H9 (cell line): Measurements from ENCODE around the gene CYS1. TPM values are rescaled to one million over a fixed set of nuclear protein-coding genes. Genes with fewer than 3 reads are reported as not detected.

Experiments
- DNase-seq: peaks from one replicate; pipeline ENCODE4 v3.0.0-alpha.2; 2017
- H2AFZ ChIP-seq: one replicate; pipeline ENCODE4 v1.6.1; 2013; ENCODE audit warnings: mild to moderate bottlenecking, low read length, control low read depth, moderate library complexity
- H2AK5ac ChIP-seq: 2 replicates; pipeline ENCODE4 v1.6.1; 2013; ENCODE audit warnings: low read length, control low read depth, mixed read lengths; ENCODE audit not compliant: insufficient read length
- H2BK120ac ChIP-seq: one replicate; pipeline ENCODE4 v1.6.1; 2013; ENCODE audit warnings: low read depth, mild to moderate bottlenecking, low read length, control low read depth, inconsistent platforms; ENCODE audit not compliant: poor library complexity, severe bottlenecking
- H2BK12ac ChIP-seq: 2 replicates; pipeline ENCODE4 v1.6.1; 2013; ENCODE audit warnings: low read length, control low read depth, mixed read lengths, low read depth; ENCODE audit not compliant: insufficient read length
- H2BK15ac ChIP-seq: 2 replicates; pipeline ENCODE4 v1.6.1; 2013; ENCODE audit warnings: low read depth, low read length, control low read depth
- H2BK20ac ChIP-seq: one replicate; pipeline ENCODE4 v1.6.1; 2013; ENCODE audit warnings: low read depth, mild to moderate bottlenecking, low read length, control low read depth, inconsistent platforms; ENCODE audit not compliant: poor library complexity, severe bottlenecking
- H2BK5ac ChIP-seq: 2 replicates; pipeline ENCODE4 v1.6.1; 2013; ENCODE audit warnings: low read length, control low read depth, mixed read lengths; ENCODE audit not compliant: insufficient read length
- H3K14ac ChIP-seq: 2 replicates; pipeline ENCODE4 v1.6.1; 2013; ENCODE audit warnings: low read length, control low read depth; ENCODE audit not compliant: insufficient read depth
- H3K18ac ChIP-seq: 2 replicates; pipeline ENCODE4 v1.6.1; 2013; ENCODE audit warnings: low read depth, mild to moderate bottlenecking, mixed read lengths, low read length, control low read depth; ENCODE audit not compliant: insufficient read length
- H3K23ac ChIP-seq: 2 replicates; pipeline ENCODE4 v1.6.1; 2013; ENCODE audit warnings: low read length, control low read depth, mixed read lengths, low read depth; ENCODE audit not compliant: insufficient read length
- H3K23me2 ChIP-seq: 2 replicates; pipeline ENCODE4 v1.6.1; 2013; ENCODE audit warnings: low read depth, mild to moderate bottlenecking, mixed read lengths, low read length, control low read depth; ENCODE audit not compliant: insufficient read length, poor library complexity, severe bottlenecking
- H3K27ac ChIP-seq: 2 replicates; pipeline ENCODE4 v1.5.1; 2013; ENCODE audit warnings: low read length, control low read depth, mixed read lengths, low read depth; ENCODE audit not compliant: insufficient read length
- H3K27me3 ChIP-seq: 2 replicates; pipeline ENCODE4 v1.6.1; 2013; ENCODE audit warnings: low read length, control low read depth, inconsistent platforms; ENCODE audit not compliant: insufficient read depth
- H3K4ac ChIP-seq: 2 replicates; pipeline ENCODE4 v1.6.1; 2013; ENCODE audit warnings: low read depth, mild to moderate bottlenecking, control low read depth, inconsistent platforms, low read length, moderate library complexity
- H3K4me1 ChIP-seq: 2 replicates; pipeline ENCODE4 v1.6.1; 2013; ENCODE audit warnings: low read length, control low read depth, inconsistent platforms; ENCODE audit not compliant: insufficient read depth
- H3K4me2 ChIP-seq: 2 replicates; pipeline ENCODE4 v1.6.1; 2013; ENCODE audit warnings: low read length, control low read depth, mixed read lengths; ENCODE audit not compliant: insufficient read length, insufficient read depth
- H3K56ac ChIP-seq: 2 replicates; pipeline ENCODE4 v1.6.1; 2013; ENCODE audit warnings: low read depth, mild to moderate bottlenecking, mixed read lengths, low read length, control low read depth; ENCODE audit not compliant: insufficient read length
- H3K79me1 ChIP-seq: 2 replicates; pipeline ENCODE4 v1.6.1; 2013; ENCODE audit warnings: low read depth, mild to moderate bottlenecking, moderate library complexity, low read length, control low read depth, inconsistent platforms; ENCODE audit not compliant: insufficient read depth, poor library complexity, severe bottlenecking
- H3K79me2 ChIP-seq: 2 replicates; pipeline ENCODE4 v1.6.1; 2013; ENCODE audit warnings: low read length, control low read depth, inconsistent platforms; ENCODE audit not compliant: insufficient read depth
- H3K9ac ChIP-seq: 2 replicates; pipeline ENCODE4 v1.6.1; 2013; ENCODE audit warnings: low read length, control low read depth, mixed read lengths; ENCODE audit not compliant: insufficient read length; ENCODE audit errors: extremely low read depth
- H3K9me3 ChIP-seq: one replicate; pipeline ENCODE4 v1.6.1; 2013; ENCODE audit warnings: low read depth, low read length, inconsistent platforms; ENCODE audit not compliant: control insufficient read depth
- H3T11ph ChIP-seq: one replicate; pipeline ENCODE4 v1.6.1; 2013; ENCODE audit warnings: mild to moderate bottlenecking, low read length, control low read depth, inconsistent platforms
- H4K20me1 ChIP-seq: one replicate; pipeline ENCODE4 v1.6.1; 2013; ENCODE audit not compliant: control insufficient read depth, insufficient read length, insufficient read depth
- H4K5ac ChIP-seq: 2 replicates; pipeline ENCODE4 v1.6.1; 2013; ENCODE audit warnings: low read depth, mild to moderate bottlenecking, mixed read lengths, low read length, control low read depth; ENCODE audit not compliant: insufficient read length
- H4K8ac ChIP-seq: replicated peaks from 2 replicates; pipeline ENCODE4 v1.6.1; 2013; ENCODE audit warnings: low read length, control low read depth, mixed read lengths, low read depth; ENCODE audit not compliant: insufficient read length
- H4K91ac ChIP-seq: 2 replicates; pipeline ENCODE4 v1.6.1; 2013; ENCODE audit warnings: low read depth, mild to moderate bottlenecking, moderate library complexity, mixed read lengths, low read length, control low read depth; ENCODE audit not compliant: insufficient read length
- H3K27ac Mint-ChIP-seq, 3 experiments: 2 replicates in 2 of 3; 3 replicates in 1 of 3; pipeline ENCODE4 v1.8.0; 2020 to 2021; ENCODE audit warnings: mixed read lengths in 3 of 3, mild to moderate bottlenecking in 1 of 3, moderate library complexity in 1 of 3
- H3K27me3 Mint-ChIP-seq: 2 replicates; pipeline ENCODE4 v1.8.0; 2021; ENCODE audit warnings: low read depth, mild to moderate bottlenecking, moderate library complexity, mixed read lengths
- H3K36me3 Mint-ChIP-seq, 3 experiments: 2 replicates in 2 of 3; 3 replicates in 1 of 3; pipeline ENCODE4 v1.8.0; 2020 to 2021; ENCODE audit warnings: low read depth in 3 of 3, mixed read lengths in 3 of 3; ENCODE audit not compliant: insufficient read depth in 1 of 3
- H3K4me1 Mint-ChIP-seq, 2 experiments: 2 replicates each; pipeline ENCODE4 v1.8.0; 2020; ENCODE audit warnings: mixed read lengths in 2 of 2
- H3K4me3 Mint-ChIP-seq, 2 experiments: 2 replicates in 1 of 2; 3 replicates in 1 of 2; pipeline ENCODE4 v1.8.0; 2020 to 2021; ENCODE audit warnings: mild to moderate bottlenecking in 2 of 2, mixed read lengths in 2 of 2, moderate library complexity in 1 of 2
- H3K9me3 Mint-ChIP-seq, 2 experiments: 2 replicates in 1 of 2; 3 replicates in 1 of 2; pipeline ENCODE4 v1.8.0; 2020; ENCODE audit warnings: mild to moderate bottlenecking in 2 of 2, mixed read lengths in 2 of 2, moderate library complexity in 1 of 2
- CTCF ChIP-seq: fragments of 200-600 bp; sonication (generic); conservative IDR thresholded peaks from 3 replicates; pipeline ENCODE4 v1.8.0; 2021; ENCODE audit warnings: antibody characterized with exemption, mild to moderate bottlenecking
- WGBS: extraction: QIAGEN DNeasy Blood & Tissue Kit; methylation state at CpG from one replicate; pipeline ENCODE4 v1.1.7; 2013; ENCODE audit warnings: missing lambda C conversion rate, low lambda C conversion rate, mixed read lengths; ENCODE audit not compliant: insufficient read length; ENCODE audit errors: extremely low coverage; 5-methylcytosine and 5-hydroxymethylcytosine counted together
- total RNA-seq: library from RNA; stranded (reverse); gene quantifications from 2 replicates; pipeline ENCODE4 v1.2.1, GENCODE V29; 2021

The CYS1 gene
- total RNA-seq, 1 experiment from 2014 or later = 0.35 TPM

- H4K20me1 ChIP-seq = no peaks in the 10 kb centered on the region
- no peak for DNase-seq
- H3K27me3 ChIP-seq = peaks cover 7% of the 10 kb centered on the region; the same call in 1 of the 2 replicates
- Mint-ChIP-seq H3K36me3 (no peaks in the 10 kb centered on the region), H3K4me1 (peaks cover 16 to 36% of the 10 kb centered on the region in 2 experiments), H3K9me3 (no peaks in the 10 kb centered on the region; a peak in 1 of 5 replicates), H3K4me3 (peak overlapping the region in 1 of 2 experiments; percentile 31; a peak in 1 of 5 replicates), H3K27me3 (peaks cover 47% of the 10 kb centered on the region), H3K27ac (no peak overlapping the region)
- no peak overlapping the region for H3K14ac ChIP-seq
- H3K4me2 ChIP-seq = no peak overlapping the region
- no peak overlapping the region for H3K9ac ChIP-seq
- no peak overlapping the region for H3K18ac ChIP-seq
- H3K9me3 ChIP-seq = no peaks in the 10 kb centered on the region
- no peak overlapping the region for H4K8ac ChIP-seq
- no peaks in the 10 kb centered on the region for H3K79me1 ChIP-seq
- H2BK20ac ChIP-seq = no peak overlapping the region
- no peak overlapping the region for H3K27ac ChIP-seq
- no peak overlapping the region for H3T11ph ChIP-seq
- no peak for TF ChIP-seq CTCF
- H2BK15ac ChIP-seq = no peak overlapping the region
- no peak overlapping the region for H2BK5ac ChIP-seq
- no peak overlapping the region for H2AK5ac ChIP-seq
- H3K23me2 ChIP-seq = no peaks in the 10 kb centered on the region
- H2BK120ac ChIP-seq = no peak overlapping the region
- H4K91ac ChIP-seq = no peak overlapping the region
- no peaks in the 10 kb centered on the region for H3K4me1 ChIP-seq
- H3K79me2 ChIP-seq = no peaks in the 10 kb centered on the region; the same call in 1 of the 2 replicates
- H3K23ac ChIP-seq = no peak overlapping the region
- H3K4ac ChIP-seq = no peak overlapping the region
- no peak overlapping the region for H2BK12ac ChIP-seq
- no CpG with 5 or more reads among the region's 8 CpGs for WGBS
- H2AFZ ChIP-seq = no peak overlapping the region
- no peak overlapping the region for H4K5ac ChIP-seq
- H3K56ac ChIP-seq = no peak overlapping the region
These were observed 6.5 kb downstream of the CYS1 start for GRCh38 chr2:10073706-10074105.
